Measurements from ENCODE around the gene LCE3C.

Gene LCE3C

GRCh38 chr1:152621993-152622392 lies 22.0 kb downstream of the LCE3C start:
- H3K9me3 ChIP-seq (ENCODE audit: control insufficient read depth, insufficient read depth, low read length), result peaks cover 94% of the 10 kb centered on the region
- H3K4me1 ChIP-seq (ENCODE audit: control insufficient read depth, insufficient read depth, low read length), result no peaks in the 10 kb centered on the region
- no peaks in the 10 kb centered on the region for H3K27me3 ChIP-seq (ENCODE audit: control insufficient read depth, insufficient read depth, low read length)
- H3K27ac ChIP-seq (ENCODE audit: low read depth, low read length), result no peak overlapping the region
- H3K9ac ChIP-seq (ENCODE audit: low read depth, low read length), result no peak overlapping the region
- no peak overlapping the region for H3K4me3 ChIP-seq (ENCODE audit: low read depth, low read length)
- H3K36me3 ChIP-seq (ENCODE audit: control insufficient read depth, insufficient read depth, low read length), result no peaks in the 10 kb centered on the region

- no peaks in the 10 kb centered on the region for H3K36me3 ChIP-seq (ENCODE audit: control insufficient read depth, insufficient read depth, low read length)
- H3K9me3 ChIP-seq (ENCODE audit: control insufficient read depth, insufficient read depth, low read length), result peaks cover 97% of the 10 kb centered on the region
- H3K9ac ChIP-seq (ENCODE audit: low read depth, low read length), result no peak within 1 kb of the TSS
- no peaks in the 10 kb centered on the region for H3K4me1 ChIP-seq (ENCODE audit: control insufficient read depth, insufficient read depth, low read length)
- H3K27me3 ChIP-seq (ENCODE audit: control insufficient read depth, insufficient read depth, low read length), result no peaks in the 10 kb centered on the region
- no peak within 1 kb of the TSS; the same call in 1 of the 2 replicates for H3K4me3 ChIP-seq (ENCODE audit: low read depth, low read length)
- no peak within 1 kb of the TSS for H3K27ac ChIP-seq (ENCODE audit: low read depth, low read length)
These were observed 22.8 kb downstream of the LCE3C start, which contains the start of gene LCE3A for GRCh38 chr1:152622803-152623202. TSS of gene LCE3A (minus strand) at chr1:152623103. CDS start at chr1:152623103, 0 bp downstream.

- Histone ChIP-seq H3K27me3 (ENCODE audit: control insufficient read depth, insufficient read depth, low read length) (no peaks in the 10 kb centered on the region), H3K9ac (ENCODE audit: low read depth, low read length) (no peak overlapping the region), H3K27ac (ENCODE audit: low read depth, low read length) (no peak overlapping the region), H3K4me1 (ENCODE audit: control insufficient read depth, insufficient read depth, low read length) (no peaks in the 10 kb centered on the region), H3K9me3 (ENCODE audit: control insufficient read depth, insufficient read depth, low read length) (peaks cover 96% of the 10 kb centered on the region), H3K36me3 (ENCODE audit: control insufficient read depth, insufficient read depth, low read length) (no peaks in the 10 kb centered on the region), H3K4me3 (ENCODE audit: low read depth, low read length) (no peak overlapping the region)
These were observed 23.3 kb downstream of the LCE3C start for GRCh38 chr1:152623203-152623844.

GRCh38 chr1:152626744-152627143 lies 26.7 kb downstream of the LCE3C start:
- Histone ChIP-seq H3K9ac (ENCODE audit: low read depth, low read length) (no peak overlapping the region), H3K27me3 (ENCODE audit: control insufficient read depth, insufficient read depth, low read length) (no peaks in the 10 kb centered on the region), H3K4me1 (ENCODE audit: control insufficient read depth, insufficient read depth, low read length) (no peaks in the 10 kb centered on the region), H3K36me3 (ENCODE audit: control insufficient read depth, insufficient read depth, low read length) (no peaks in the 10 kb centered on the region), H3K27ac (ENCODE audit: low read depth, low read length) (no peak overlapping the region), H3K9me3 (ENCODE audit: control insufficient read depth, insufficient read depth, low read length) (peaks cover 97% of the 10 kb centered on the region), H3K4me3 (ENCODE audit: low read depth, low read length) (no peak overlapping the region)

- H3K27ac ChIP-seq (ENCODE audit: low read depth, low read length), result no peak overlapping the region
- H3K9me3 ChIP-seq (ENCODE audit: control insufficient read depth, insufficient read depth, low read length), result peaks cover 97% of the 10 kb centered on the region
- no peaks in the 10 kb centered on the region for H3K4me1 ChIP-seq (ENCODE audit: control insufficient read depth, insufficient read depth, low read length)
- no peak overlapping the region for H3K9ac ChIP-seq (ENCODE audit: low read depth, low read length)
- no peaks in the 10 kb centered on the region for H3K36me3 ChIP-seq (ENCODE audit: control insufficient read depth, insufficient read depth, low read length)
- no peaks in the 10 kb centered on the region for H3K27me3 ChIP-seq (ENCODE audit: control insufficient read depth, insufficient read depth, low read length)
- no peak overlapping the region for H3K4me3 ChIP-seq (ENCODE audit: low read depth, low read length)
These were observed 30.6 kb downstream of the LCE3C start for GRCh38 chr1:152630596-152630995.

- no peaks in the 10 kb centered on the region for H3K27me3 ChIP-seq (ENCODE audit: control insufficient read depth, insufficient read depth, low read length)
- H3K9ac ChIP-seq (ENCODE audit: low read depth, low read length), result no peak overlapping the region
- no peaks in the 10 kb centered on the region for H3K4me1 ChIP-seq (ENCODE audit: control insufficient read depth, insufficient read depth, low read length)
- H3K4me3 ChIP-seq (ENCODE audit: low read depth, low read length), result no peak overlapping the region
- no peak overlapping the region for H3K27ac ChIP-seq (ENCODE audit: low read depth, low read length)
- H3K36me3 ChIP-seq (ENCODE audit: control insufficient read depth, insufficient read depth, low read length), result no peaks in the 10 kb centered on the region
- peaks cover 94% of the 10 kb centered on the region for H3K9me3 ChIP-seq (ENCODE audit: control insufficient read depth, insufficient read depth, low read length)
These were observed 40.3 kb downstream of the LCE3C start for GRCh38 chr1:152640351-152640750.

GRCh38 chr1:152643945-152644344 lies 43.9 kb downstream of the LCE3C start:
- no peaks in the 10 kb centered on the region for H3K27me3 ChIP-seq (ENCODE audit: control insufficient read depth, insufficient read depth, low read length)
- no peak overlapping the region for H3K4me3 ChIP-seq (ENCODE audit: low read depth, low read length)
- H3K36me3 ChIP-seq (ENCODE audit: control insufficient read depth, insufficient read depth, low read length), result no peaks in the 10 kb centered on the region
- no peak overlapping the region for H3K27ac ChIP-seq (ENCODE audit: low read depth, low read length)
- H3K9ac ChIP-seq (ENCODE audit: low read depth, low read length), result no peak overlapping the region
- no peaks in the 10 kb centered on the region for H3K4me1 ChIP-seq (ENCODE audit: control insufficient read depth, insufficient read depth, low read length)
- H3K9me3 ChIP-seq (ENCODE audit: control insufficient read depth, insufficient read depth, low read length), result peaks cover 96% of the 10 kb centered on the region

GRCh38 chr1:152645146-152645545 lies 45.1 kb downstream of the LCE3C start:
- Histone ChIP-seq H3K9ac (ENCODE audit: low read depth, low read length) (no peak overlapping the region), H3K4me1 (ENCODE audit: control insufficient read depth, insufficient read depth, low read length) (no peaks in the 10 kb centered on the region), H3K4me3 (ENCODE audit: low read depth, low read length) (no peak overlapping the region; the same call in 1 of the 2 replicates), H3K27ac (ENCODE audit: low read depth, low read length) (no peak overlapping the region), H3K9me3 (ENCODE audit: control insufficient read depth, insufficient read depth, low read length) (peaks cover 95% of the 10 kb centered on the region), H3K36me3 (ENCODE audit: control insufficient read depth, insufficient read depth, low read length) (no peaks in the 10 kb centered on the region), H3K27me3 (ENCODE audit: control insufficient read depth, insufficient read depth, low read length) (no peaks in the 10 kb centered on the region)

GRCh38 chr1:152646656-152647055 lies 46.6 kb downstream of the LCE3C start:
- H3K9ac ChIP-seq (ENCODE audit: low read depth, low read length), result no peak overlapping the region
- no peak overlapping the region for H3K27ac ChIP-seq (ENCODE audit: low read depth, low read length)
- H3K36me3 ChIP-seq (ENCODE audit: control insufficient read depth, insufficient read depth, low read length), result no peaks in the 10 kb centered on the region
- no peak overlapping the region for H3K4me3 ChIP-seq (ENCODE audit: low read depth, low read length)
- peaks cover 94% of the 10 kb centered on the region for H3K9me3 ChIP-seq (ENCODE audit: control insufficient read depth, insufficient read depth, low read length)
- no peaks in the 10 kb centered on the region for H3K27me3 ChIP-seq (ENCODE audit: control insufficient read depth, insufficient read depth, low read length)
- H3K4me1 ChIP-seq (ENCODE audit: control insufficient read depth, insufficient read depth, low read length), result no peaks in the 10 kb centered on the region
